Measurements from ENCODE around the gene ENPP1. TPM values are rescaled to one million over a fixed set of nuclear protein-coding genes. Genes with fewer than 3 reads are reported as not detected.

Gene ENPP1
- total and polyA plus RNA-seq, 2 of the 4 experiments (the other 2 are of a cell fraction), result 10.9 to 38.9 TPM

DNA sequence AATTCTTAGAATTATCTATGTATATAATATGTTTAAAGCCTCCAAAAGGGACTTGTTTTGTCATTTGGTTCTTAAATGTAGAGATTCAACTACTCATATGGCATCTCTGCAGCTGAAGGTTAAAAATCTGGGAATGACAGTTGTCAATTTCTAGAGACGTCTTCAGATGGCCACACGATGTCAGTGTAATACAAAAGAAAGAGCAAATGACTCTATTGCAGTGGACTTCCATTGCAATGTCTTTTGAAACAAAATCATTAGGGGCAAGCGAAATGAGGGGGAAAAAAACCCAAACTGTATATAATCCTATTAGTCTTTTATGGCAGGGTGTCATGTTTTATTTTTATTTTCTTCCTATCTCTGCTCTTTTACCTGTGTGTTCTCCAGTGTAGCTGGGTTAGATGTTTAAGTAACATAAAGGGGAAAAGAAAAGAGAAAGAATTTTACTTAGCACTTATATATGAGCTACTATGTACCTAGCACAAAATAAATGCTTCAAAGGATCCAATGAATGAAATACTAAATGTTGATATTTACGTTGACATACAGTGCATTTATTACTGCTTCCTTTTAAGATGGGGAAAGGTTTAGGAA, 117.2 kb downstream of the ENPP1 start:
- DNase-seq (peak; percentile 66), ATAC-seq (ENCODE audit: low read depth) (peak; percentile 79)
- Histone ChIP-seq H3K9me3 (ENCODE audit: control insufficient read depth, insufficient read depth, low read length) (peaks cover 3% of the 10 kb centered on the region; the same call in 1 of the 2 replicates), H3K4ac (ENCODE audit: low read depth, low read length) (no peak overlapping the region), H3K9ac (ENCODE audit: low read depth, low read length) (no peak overlapping the region; the same call in 1 of the 2 replicates), H2BK120ac (ENCODE audit: low read depth, low read length) (no peak overlapping the region; the same call in 1 of the 2 replicates), H2BK5ac (ENCODE audit: low read depth, low read length, poor library complexity, severe bottlenecking) (no peak overlapping the region), H2AFZ (replicated peaks; ENCODE audit: low read length, poor library complexity) (no peak overlapping the region), H3K4me3 (ENCODE audit: insufficient read depth, low read depth, low read length) (no peak overlapping the region), H4K91ac (ENCODE audit: insufficient read depth, low read depth, low read length) (no peak overlapping the region), H3K27me3 (ENCODE audit: control insufficient read depth, insufficient read depth, low read length) (no peaks in the 10 kb centered on the region), H3K18ac (ENCODE audit: low read depth, low read length) (no peak overlapping the region), H4K8ac (ENCODE audit: low read depth in 2 of 2, low read length in 2 of 2) (no peak overlapping the region), H3K14ac (replicated peaks; ENCODE audit: low read depth, low read length) (no peak overlapping the region), H4K5ac (ENCODE audit: low read depth, low read length) (no peak overlapping the region), H3K36me3 (ENCODE audit: control insufficient read depth, insufficient read depth, low read length) (no peaks in the 10 kb centered on the region), H3K4me1 (ENCODE audit: control insufficient read depth, insufficient read depth, low read length) (no peaks in the 10 kb centered on the region), H3K79me1 (ENCODE audit: low read depth in 1 of 2, low read length in 2 of 2) (no peaks in the 10 kb centered on the region), H2AK5ac (ENCODE audit: low read depth, low read length) (no peak overlapping the region), H2AK9ac (replicated peaks; ENCODE audit: low read depth, low read length, poor library complexity) (no peak overlapping the region), H2BK20ac (ENCODE audit: low read depth, low read length) (no peak overlapping the region), H2BK15ac (ENCODE audit: low read depth, low read length) (no peak overlapping the region), H3K4me2 (ENCODE audit: low read depth, low read length) (no peak overlapping the region), H3K9me1 (ENCODE audit: insufficient read depth, low read length) (0 out of 2 replicates have a peak, but pooled peaks cover 2% of the 10 kb centered on the region), H3K23ac (ENCODE audit: low read depth, low read length) (no peak overlapping the region), H3K56ac (ENCODE audit: extremely low read depth, insufficient read depth, low read length) (no peak overlapping the region), H4K20me1 (ENCODE audit: insufficient read depth, low read length) (no peaks in the 10 kb centered on the region), H3K27ac (ENCODE audit: insufficient read depth, low read length) (no peak overlapping the region)
- dilution Hi-C loops (cut with HindIII; ENCODE audit: low sequenced_read_pairs, unreplicated experiment) (no loop called here), intact Hi-C loops (cut with micrococcal nuclease) (loop anchor here (1.0 to 2.0 kb wide), 5 partner anchors 236 to 373 kb away; no protein-coding TSS in a partner anchor), in situ Hi-C loops (cut with MboI; ENCODE audit: low sequenced_read_pairs) (loop anchor here (10.0 kb wide), 1 partner anchor 350 kb away; no protein-coding TSS in a partner anchor)
- no TSS peak for BruUV-seq (replicated peaks)
- TF ChIP-seq RAD21 (IDR thresholded peaks at IDR 0.05; ENCODE audit: low read length) (peak; percentile 88), CEBPB (IDR thresholded peaks at IDR 0.05; ENCODE audit: low read depth, low read length) (0 out of 2 replicates have a peak, but pooled peaks have one; percentile 21), SMC3 (IDR thresholded peaks at IDR 0.05; ENCODE audit: low read depth, low read length) (peak; percentile 89), NFE2L2 (IDR thresholded peaks at IDR 0.05; ENCODE audit: low read depth, low read length) (no peak), FOS (IDR thresholded peaks at IDR 0.05; ENCODE audit: low read depth, low read length) (no peak)
- TF ChIP-seq, protein P1, sequence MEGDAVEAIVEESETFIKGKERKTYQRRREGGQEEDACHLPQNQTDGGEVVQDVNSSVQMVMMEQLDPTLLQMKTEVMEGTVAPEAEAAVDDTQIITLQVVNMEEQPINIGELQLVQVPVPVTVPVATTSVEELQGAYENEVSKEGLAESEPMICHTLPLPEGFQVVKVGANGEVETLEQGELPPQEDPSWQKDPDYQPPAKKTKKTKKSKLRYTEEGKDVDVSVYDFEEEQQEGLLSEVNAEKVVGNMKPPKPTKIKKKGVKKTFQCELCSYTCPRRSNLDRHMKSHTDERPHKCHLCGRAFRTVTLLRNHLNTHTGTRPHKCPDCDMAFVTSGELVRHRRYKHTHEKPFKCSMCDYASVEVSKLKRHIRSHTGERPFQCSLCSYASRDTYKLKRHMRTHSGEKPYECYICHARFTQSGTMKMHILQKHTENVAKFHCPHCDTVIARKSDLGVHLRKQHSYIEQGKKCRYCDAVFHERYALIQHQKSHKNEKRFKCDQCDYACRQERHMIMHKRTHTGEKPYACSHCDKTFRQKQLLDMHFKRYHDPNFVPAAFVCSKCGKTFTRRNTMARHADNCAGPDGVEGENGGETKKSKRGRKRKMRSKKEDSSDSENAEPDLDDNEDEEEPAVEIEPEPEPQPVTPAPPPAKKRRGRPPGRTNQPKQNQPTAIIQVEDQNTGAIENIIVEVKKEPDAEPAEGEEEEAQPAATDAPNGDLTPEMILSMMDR (conservative IDR thresholded peaks at IDR 0.05; ENCODE audit: low read depth, low read length), result peak; percentile 73
- CTCF ChIA-PET, result interaction anchor here (0.6 to 2.5 kb wide), 20 partner anchors 10 to 366 kb away, joined by 3 to 11 read pairs (median 4); no protein-coding TSS in a partner anchor
- POLR2A ChIA-PET (ENCODE audit: unreplicated experiment), result no interaction called here
- no CpG with 5 or more reads among the region's 4 CpGs for WGBS, 2 experiments (ENCODE audit: extremely low coverage in 2 of 2, insufficient read length in 1 of 2)

Data from IMR-90 (cell line).